Transverse colon (tissue), 4 donors: Measurements from ENCODE around the gene MND1.

Source experiments
- CTCF ChIP-seq, 5 experiments: fragments of 200-600 bp in 3 of 5; fragments of 450-650 bp in 2 of 5; sonication (generic) in 3 of 5; IDR thresholded peaks; 1 replicate in 2 of 5; 2 replicates in 3 of 5; pipeline ENCODE4 v1.5.1; 2016 to 2017; ENCODE audit warnings: antibody characterized with exemption in 5 of 5, inconsistent platforms in 3 of 5, mild to moderate bottlenecking in 2 of 5, moderate library complexity in 1 of 5
- EP300 ChIP-seq: sonication (generic); formaldehyde crosslinking; IDR thresholded peaks from one replicate; pipeline ENCODE4 v1.6.1; 2017; ENCODE audit warnings: antibody characterized with exemption, low read depth
- POLR2AphosphoS5 ChIP-seq, 3 donors: sonication (generic); formaldehyde crosslinking; IDR thresholded peaks; one replicate each; pipeline ENCODE4 v1.6.1; 2016; ENCODE audit warnings: antibody characterized with exemption in 3 of 3

GRCh38 chr4:153371701-153372234 lies 27.3 kb downstream of the MND1 start:
- no peak for TF ChIP-seq CTCF (IDR thresholded peaks at IDR 0.05)
- no peak for TF ChIP-seq EP300
- no peak for TF ChIP-seq POLR2AphosphoS5 (IDR thresholded peaks at IDR 0.05)
